Ureter (tissue), 1 donor: Measurements from ENCODE around the gene RBP2. TPM values are rescaled to one million over a fixed set of nuclear protein-coding genes. Genes with fewer than 3 reads are reported as not detected.
"Not testable (repeated sequence)": the region's sequence is repeated elsewhere in the genome, so short reads cannot be mapped to it uniquely, and the experiment has no call there.

Source experiments
- DNase-seq: peaks from one replicate; pipeline ENCODE4 v3.0.0-alpha.2; 2020; ENCODE audit warnings: low spot score
- total RNA-seq: library from RNA; stranded (reverse); gene quantifications from one replicate; pipeline ENCODE4 v1.2.4, GENCODE V29; 2023
- donor health status: DM: yes; HTN: yes; CAD: no.

RBP2 gene
- total RNA-seq, 1 donor from 2014 or later, result not detected

DNA sequence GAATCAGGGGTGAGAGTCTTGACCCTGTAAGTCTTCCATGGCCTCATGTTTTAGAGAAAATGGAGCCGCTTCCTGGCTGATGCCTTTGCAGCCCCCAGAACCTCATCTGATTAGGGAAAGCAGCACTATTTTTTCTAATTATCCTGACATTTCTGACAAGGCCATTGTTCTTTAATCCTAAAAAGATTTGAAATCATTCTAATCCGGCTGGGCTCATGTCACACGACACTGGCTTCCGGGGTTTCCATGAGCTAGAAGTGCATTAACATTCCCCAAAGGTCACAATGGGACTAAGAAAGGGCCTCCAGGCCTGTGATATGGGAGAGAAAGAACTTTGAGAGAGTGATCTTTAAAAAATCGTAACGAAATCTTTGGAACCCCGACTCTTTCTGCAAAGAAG is 33.1 kb downstream of the RBP2 start:
- no peak for DNase-seq

DNA sequence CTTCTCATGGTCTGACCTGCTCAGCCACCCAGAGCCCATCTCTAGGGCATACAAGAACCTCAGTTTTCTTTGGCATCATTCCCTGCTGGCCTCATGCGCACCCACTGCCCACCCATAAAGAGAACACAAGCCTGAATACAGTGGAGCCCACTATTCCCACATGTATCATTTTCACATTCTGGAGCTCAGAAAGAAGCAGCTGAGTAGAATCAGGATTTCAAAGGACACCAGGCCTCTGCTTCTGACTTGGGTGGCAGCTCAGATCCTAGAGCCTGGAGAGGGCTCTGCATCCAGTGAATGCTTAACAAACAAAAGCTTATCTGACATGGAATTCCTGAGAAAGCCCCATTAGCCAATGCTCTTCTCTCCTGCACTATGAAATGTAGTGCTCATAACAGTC is 34.7 kb downstream of the RBP2 start:
- DNase-seq, result no peak

DNA sequence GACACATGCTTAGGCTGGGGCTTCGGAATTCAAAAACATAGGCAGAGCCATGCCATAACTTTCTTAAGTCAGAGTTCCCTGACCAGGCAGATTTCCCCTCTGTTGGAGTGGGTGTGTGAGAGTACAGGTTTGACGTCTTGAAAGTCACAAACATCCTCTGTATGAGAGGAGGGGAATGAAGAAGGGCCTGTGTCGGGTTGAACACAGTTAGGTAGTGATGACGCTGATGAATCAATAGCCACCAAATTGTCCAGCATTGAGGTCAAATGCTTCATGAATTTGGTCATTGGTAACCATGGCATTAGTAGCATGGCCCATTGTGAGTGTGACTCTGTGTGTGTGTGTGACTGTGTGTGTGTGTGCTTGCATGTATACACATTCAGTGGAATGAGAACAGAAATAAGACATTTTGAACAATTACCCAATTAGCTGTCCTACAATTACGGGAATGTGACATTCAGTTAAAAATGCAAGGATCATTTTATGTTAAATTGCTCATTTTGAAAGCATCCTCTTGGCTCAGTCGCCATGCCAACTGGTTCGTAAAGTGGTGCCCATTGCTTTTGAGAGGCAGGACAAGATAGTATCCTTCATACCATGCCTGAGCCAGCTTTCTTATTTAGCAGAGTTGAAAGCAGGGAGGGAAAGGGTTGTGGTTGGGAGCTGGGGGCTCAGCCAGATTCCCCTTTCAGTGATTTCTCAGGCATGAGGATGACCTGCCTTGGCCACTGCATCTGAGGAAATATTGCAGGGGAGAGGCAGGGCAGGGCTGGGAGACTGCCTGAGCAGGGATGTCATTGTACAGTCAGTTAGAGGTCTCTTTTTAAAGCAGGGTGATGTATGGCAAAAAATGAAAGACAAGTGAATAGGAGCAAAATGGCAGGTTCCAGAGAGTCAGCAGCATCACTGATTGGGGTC is 35.4 kb downstream of the RBP2 start:
- DNase-seq, result no peak

DNA sequence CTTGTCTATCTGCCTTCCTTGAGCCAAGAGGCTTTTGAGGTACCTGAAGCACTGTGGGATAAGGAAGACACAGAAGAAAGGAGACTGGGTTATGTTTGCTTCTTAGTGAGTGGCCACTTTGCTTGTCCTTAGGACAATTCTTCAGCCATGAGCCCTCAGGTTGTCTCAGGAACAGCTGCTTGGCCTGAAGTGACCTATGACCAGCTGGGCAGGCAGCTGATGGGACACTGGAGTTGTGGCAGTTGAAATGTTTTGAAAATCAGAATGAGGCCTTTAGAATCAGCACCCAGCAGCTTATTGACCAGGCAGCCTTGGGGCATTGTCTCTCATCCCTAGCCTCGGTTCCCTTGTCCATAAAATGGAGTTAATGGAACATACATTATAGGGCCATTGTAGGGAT is 37.0 kb downstream of the RBP2 start:
- DNase-seq, result no peak

DNA sequence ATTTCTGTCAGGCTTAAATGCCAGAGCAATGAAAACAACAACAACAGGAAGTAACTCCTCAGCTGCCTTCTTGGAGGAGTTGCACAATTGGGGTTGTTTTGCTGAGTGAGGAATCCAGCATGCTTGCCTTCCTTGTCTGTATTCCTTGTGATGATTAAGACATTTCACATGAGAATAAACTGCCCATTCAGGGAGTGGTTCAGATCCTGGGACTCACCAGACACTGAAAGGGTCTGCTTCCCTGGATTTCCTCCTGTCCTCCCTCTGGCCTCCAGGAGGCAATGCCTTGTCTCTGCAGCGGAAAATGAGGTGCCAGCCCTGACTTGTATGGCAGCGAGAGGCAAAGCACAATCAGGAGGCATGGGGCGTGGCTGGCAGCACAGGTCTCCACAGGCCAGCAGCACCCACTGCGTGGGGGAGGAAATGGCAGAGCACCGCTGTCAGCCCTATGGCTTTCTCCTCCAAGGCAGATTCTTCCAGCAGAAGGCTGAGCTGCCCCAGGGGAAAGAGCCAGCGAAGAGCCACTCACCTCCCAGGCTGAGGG is 41.5 kb downstream of the RBP2 start:
- DNase-seq, result peak; percentile 75

DNA sequence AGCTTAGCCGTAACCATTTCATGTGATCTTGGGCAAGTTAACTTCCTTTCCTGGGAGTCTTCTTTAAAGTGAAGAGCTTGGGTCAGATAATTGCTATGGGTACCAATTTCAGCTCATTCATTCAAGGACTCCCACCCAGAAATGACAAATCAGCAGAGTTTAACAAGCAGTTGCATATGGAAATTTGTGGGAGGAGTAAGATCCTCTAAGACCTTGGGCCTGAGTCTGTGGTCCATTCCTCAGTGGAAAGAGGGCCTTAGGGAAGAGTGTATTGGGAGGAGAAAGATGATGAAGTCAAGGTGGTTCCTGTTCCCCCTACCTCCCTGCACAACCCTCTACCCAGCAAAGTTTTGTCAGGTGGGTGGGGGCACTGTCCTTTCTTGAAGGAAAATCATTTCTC is 42.1 kb downstream of the RBP2 start:
- no peak for DNase-seq

DNA sequence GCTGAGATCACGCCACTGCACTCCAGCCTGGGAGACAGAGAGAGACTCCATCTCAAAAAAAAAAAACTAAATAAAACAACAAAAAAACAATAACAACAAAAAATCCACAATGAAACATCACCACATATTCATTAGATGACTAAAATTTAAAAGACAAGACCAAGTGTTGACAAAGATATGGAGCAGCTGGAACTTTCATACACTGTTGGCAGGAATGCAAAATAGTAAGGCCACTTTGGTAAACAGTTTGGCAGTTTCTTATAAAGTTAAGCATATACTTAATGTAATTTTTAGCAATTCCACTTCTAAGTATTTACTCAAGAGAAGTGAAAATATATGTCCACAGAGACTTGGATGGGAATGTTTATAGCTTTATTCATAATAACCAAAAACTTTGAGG is 43.2 kb downstream of the RBP2 start:
- DNase-seq, result no peak

DNA sequence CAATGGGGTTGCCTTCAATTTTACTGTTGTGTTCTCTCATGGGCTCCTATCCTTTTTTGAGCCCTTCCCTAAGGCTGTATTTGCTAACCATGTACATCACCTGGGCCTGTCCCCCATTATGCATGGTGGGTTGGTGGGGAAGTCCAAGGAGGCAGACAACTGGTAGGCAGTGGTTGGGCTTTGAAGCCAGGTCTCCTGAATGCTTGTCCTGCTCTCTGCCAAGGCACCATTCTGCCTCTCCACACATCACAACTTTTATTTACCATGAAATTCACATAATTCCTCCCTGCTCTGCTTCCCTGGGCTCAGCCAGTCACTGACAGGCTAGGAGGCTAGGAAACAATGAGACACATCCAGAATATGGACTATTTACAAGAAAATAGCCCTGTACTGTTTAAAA is 45.8 kb downstream of the RBP2 start:
- DNase-seq, result no peak

DNA sequence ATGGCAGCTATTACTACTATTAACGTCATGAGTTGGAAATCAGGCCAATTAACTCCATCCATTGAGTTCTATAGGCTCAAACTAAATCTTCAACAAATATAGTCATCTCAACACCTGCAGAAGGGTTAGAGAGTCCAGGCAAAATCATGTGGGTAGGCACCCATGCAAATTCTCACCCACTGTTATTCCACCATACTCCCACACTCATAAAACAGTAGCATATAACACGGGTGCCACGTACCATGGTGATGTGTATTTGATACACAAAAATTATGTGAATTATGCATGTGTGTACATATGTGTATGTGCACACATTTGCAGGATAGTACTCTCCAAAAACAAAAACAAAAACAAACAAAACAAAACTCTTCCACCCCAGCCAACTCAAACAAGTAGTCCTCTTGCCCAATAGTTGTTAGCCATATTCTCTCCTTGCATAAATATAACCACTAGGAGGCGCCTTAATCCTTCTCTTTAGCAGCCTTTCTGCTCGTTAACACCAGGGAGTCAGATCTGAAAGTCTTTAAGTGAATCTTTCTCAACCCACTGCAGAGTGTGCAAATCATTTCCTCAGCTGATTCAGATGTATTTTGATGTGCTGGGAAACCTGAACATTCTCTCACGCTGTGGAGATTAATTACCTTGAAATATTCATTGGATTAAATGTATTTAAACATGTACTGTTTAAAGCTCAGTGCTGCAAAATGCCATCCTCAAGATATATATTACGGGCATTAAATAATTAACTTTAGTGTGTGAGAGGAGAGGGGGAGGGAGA is 48.8 kb downstream of the RBP2 start:
- DNase-seq, result no peak

DNA sequence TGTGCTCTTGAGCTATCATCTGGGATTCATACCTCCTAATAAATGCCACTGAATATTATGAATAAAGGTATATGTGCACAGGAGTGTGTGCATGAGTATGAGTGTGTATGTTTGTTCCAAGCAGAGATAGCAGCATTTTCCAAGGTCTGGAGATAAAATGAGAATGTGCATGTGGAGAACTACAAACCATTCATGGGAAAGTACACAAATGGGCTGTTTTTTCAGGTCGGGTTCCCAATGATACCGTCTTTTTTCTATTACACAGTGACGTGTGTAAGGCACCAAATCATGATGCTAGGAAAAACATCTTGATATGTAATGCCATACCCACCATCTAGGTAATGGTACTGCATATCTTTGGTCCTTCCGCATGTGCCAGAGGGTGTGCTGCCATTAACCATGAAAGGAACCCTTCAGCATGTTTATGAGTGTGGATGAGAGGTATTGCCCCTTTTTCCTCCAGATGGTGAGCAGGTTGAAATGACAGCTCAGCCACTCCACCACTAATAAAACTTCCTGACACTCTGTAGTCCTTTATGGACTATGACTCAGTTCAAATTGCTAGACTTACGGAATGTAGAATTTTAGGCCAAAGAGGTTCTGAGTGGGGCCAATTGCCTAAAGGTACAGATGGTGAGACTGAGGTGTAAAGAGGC is 50.4 kb downstream of the RBP2 start:
- DNase-seq, result no peak

DNA sequence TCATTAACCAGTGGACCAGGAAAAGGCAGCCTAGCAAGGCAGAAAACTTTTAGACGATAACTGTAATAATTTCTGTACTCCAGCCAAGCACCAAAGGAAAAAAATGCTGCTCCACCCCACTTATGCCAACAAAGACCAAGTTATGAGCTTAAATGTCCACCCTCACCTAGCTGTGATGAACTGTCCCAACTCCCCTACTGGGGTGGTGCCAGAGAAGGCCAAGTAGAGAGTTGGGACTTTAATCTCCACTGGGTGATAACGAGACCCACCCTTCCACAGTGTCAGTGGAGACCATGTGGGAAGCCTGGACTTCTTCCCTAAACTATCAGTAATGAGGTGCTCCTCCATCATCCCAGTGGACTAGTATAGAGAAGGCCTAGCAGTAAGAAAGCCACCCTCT is 53.1 kb downstream of the RBP2 start:
- no peak for DNase-seq

DNA sequence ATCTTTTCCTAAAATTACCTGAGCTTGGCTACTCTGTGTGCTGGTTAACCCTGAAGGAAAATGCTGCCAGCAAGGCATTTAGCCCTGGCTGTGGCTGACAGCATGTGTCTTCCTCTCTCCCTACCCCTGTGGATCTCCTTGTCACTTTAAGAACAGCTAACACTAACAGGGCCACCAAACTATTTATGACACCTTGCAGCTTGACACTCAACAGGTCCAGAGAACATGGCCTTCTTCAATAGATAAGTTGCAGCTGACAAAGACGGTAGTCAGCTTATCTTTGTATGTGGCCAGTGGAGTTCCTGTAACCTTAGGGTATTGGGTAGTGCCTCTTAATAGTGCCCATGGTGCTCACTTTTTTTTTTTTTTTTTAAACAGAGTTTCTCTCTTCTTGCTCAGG is 54.9 kb downstream of the RBP2 start:
- no peak for DNase-seq

DNA sequence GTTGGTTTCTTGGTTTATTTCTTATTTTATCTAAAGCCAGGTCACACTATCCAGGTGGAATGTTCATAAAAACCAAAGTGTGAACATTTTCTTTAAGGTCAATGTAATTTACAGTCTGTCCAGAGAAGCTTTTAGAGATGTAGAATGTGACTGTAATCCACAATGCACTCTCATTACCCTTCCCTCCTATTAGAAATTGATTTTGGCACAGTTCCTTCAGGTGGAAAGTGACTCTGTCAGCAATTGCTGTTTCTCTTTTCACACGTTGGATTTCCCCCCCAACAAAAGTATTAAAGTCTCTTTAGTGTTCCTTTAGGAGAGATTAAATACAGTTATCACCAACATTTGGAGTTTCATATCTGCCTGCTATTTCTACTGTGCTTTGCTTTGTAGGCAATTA is 55.3 kb downstream of the RBP2 start:
- no peak for DNase-seq

DNA sequence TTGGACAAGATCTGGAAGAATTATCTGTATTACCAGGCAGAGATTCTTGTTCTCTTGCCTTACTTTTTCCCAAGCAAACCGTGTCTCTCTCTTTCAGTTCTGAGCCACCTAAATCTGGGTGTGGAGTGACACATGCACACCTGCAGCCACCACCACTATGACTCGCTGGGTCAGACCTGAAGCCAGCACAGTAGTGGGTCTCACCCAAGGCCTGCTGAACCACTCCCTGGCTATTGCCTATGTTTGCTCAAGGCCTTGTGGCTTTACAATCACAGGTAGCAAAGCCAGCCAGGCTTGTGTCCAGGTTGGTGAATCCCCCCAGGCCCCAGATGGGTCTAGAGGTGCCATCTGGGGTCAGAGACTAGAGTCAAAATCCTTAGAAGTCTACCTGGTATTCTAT is 58.2 kb downstream of the RBP2 start:
- no peak for DNase-seq

DNA sequence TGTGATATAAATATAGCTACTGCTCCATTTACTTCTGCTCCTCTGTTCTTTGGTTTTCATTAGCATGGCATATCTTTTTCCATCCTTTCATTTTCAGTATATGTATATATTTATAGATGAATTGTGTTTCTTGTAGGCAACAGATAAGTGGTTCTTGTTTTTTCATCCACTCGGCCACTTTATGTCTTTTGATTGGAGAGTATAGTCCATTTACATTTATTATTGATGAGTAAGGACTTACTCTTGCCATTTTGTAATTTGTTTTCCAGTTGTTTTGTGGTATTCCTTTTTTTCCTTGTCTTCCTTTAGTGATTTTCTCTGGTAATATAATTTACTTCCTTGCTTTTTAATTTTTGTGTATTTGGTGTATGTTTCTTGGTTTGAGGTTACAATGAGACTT is 60.0 kb downstream of the RBP2 start:
- no peak for DNase-seq

DNA sequence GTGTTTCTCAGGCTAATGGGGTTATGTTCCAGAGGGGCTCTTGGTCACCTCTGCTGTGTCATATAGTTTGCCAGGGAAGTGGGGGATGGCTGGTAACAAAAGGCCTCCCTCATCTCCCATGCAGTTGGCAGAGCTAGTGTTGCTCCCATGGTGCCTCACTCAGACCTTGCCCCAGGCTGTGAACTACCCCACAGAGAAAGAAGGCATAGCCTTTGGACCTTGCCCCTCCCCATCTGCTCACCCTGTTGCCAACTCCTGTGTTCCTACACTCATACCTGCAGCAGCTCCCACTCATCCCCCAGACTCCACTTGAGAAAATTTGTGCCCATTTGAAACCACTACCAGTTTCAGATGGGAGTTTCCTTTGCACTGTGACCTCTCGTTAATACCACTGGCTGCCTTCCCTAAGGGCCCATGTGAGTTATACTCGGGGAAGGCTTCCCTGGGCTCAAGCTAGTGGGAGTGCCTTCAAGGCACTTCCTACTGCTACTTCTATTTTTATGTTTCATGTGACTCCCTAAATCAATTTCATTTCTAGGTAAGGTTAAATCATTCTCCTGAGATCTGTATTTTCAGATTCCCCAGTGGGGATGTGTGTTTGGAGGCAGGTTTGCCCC is 61.6 kb downstream of the RBP2 start:
- DNase-seq, result no peak

DNA sequence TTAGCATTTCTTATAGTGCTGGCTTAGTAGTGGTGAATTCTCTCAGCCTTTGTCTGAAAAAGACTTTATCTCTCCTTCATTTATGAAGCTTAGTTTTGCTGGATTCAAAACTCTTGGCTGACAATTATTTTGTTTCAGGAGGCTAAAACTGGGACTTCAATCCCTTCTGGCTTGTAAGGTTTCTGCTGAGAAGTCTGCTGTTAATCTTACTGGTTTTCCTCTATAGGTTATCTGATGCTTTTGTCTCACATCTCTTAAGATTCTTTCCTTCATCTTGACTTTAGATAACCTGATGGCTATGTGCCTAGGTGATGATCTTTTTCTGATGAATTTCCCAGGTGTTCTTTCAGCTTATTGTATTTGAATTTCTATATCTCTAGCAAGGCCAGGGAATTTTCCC is 63.4 kb downstream of the RBP2 start:
- not testable (repeated sequence) for DNase-seq

Other genes with a start within 250 kb of the RBP2 start
- gene MRPS22, start 132.5 kb downstream of the RBP2 start, total RNA-seq, result 43.9 TPM
- gene COPB2, start 86.9 kb downstream of the RBP2 start, total RNA-seq, result 103 TPM
- gene RBP1, start 63.2 kb upstream of the RBP2 start, total RNA-seq, result 33.0 TPM
- gene NMNAT3, start 201.5 kb upstream of the RBP2 start, total RNA-seq, result 9.4 TPM